HL-60 (cell line): ENCODE data around the gene HOXA13.

Experiments used
- DNase-seq, 2 experiments: peaks; one replicate each; pipeline ENCODE4 v3.0.0-alpha.2; 2010 to 2020; ENCODE audit warnings: low read depth in 1 of 2, low spot score in 1 of 2
- H3K27ac ChIP-seq: fragments of 250-450 bp; sonication (Bioruptor Pico); replicated peaks from 2 replicates; pipeline ENCODE4 v1.5.1; 2020; ENCODE audit warnings: mild to moderate bottlenecking, moderate library complexity
- H3K27me3 ChIP-seq: fragments of 250-450 bp; sonication (Bioruptor Pico); 2 replicates; pipeline ENCODE4 v1.5.1; 2021; ENCODE audit warnings: mild to moderate bottlenecking, moderate library complexity; ENCODE audit not compliant: insufficient read depth, poor library complexity, severe bottlenecking
- H3K4me3 ChIP-seq: replicated peaks from 2 replicates; pipeline ENCODE4 v1.5.1; 2011; ENCODE audit warnings: mild to moderate bottlenecking, control low read depth, low read length; ENCODE audit not compliant: insufficient read depth
- GABPA ChIP-seq: IDR thresholded peaks from 2 replicates; pipeline ENCODE4 v1.6.1; 2012; ENCODE audit warnings: low read depth
- POLR2AphosphoS5 ChIP-seq: IDR thresholded peaks from 2 replicates; pipeline ENCODE4 v1.6.1; 2012; ENCODE audit warnings: low read depth
- REST ChIP-seq: IDR thresholded peaks from 2 replicates; pipeline ENCODE4 v1.6.1; 2012; ENCODE audit warnings: low read depth; ENCODE audit not compliant: insufficient replicate concordance
- SPI1 ChIP-seq: IDR thresholded peaks from 2 replicates; pipeline ENCODE4 v1.6.1; 2012; ENCODE audit warnings: low read depth, mild to moderate bottlenecking, borderline replicate concordance
- TF ChIP-seq, protein P1 (sequence below): IDR thresholded peaks from one replicate; pipeline ENCODE4 v1.5.1; 2011; ENCODE audit warnings: low read length, control low read depth, inconsistent platforms; ENCODE audit not compliant: insufficient read depth

HOXA13 gene

GRCh38 chr7:27160546-27161213 lies 39.2 kb downstream of the HOXA13 start:
- Histone ChIP-seq H3K27me3 (peaks cover 53% of the 10 kb centered on the region), H3K4me3 (peak overlapping the region; percentile 74), H3K27ac (peak overlapping the region; percentile 53)
- TF ChIP-seq SPI1 (no peak), POLR2AphosphoS5 (no peak), GABPA (no peak), REST (no peak)
- TF ChIP-seq, protein P1, sequence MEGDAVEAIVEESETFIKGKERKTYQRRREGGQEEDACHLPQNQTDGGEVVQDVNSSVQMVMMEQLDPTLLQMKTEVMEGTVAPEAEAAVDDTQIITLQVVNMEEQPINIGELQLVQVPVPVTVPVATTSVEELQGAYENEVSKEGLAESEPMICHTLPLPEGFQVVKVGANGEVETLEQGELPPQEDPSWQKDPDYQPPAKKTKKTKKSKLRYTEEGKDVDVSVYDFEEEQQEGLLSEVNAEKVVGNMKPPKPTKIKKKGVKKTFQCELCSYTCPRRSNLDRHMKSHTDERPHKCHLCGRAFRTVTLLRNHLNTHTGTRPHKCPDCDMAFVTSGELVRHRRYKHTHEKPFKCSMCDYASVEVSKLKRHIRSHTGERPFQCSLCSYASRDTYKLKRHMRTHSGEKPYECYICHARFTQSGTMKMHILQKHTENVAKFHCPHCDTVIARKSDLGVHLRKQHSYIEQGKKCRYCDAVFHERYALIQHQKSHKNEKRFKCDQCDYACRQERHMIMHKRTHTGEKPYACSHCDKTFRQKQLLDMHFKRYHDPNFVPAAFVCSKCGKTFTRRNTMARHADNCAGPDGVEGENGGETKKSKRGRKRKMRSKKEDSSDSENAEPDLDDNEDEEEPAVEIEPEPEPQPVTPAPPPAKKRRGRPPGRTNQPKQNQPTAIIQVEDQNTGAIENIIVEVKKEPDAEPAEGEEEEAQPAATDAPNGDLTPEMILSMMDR, result peak; percentile 80
- DNase-seq, result peak; percentile 81 to 87

- peak overlapping the region; percentile 74 for H3K4me3 ChIP-seq
These were observed 39.7 kb downstream of the HOXA13 start for GRCh38 chr7:27160145-27160545.

DNA sequence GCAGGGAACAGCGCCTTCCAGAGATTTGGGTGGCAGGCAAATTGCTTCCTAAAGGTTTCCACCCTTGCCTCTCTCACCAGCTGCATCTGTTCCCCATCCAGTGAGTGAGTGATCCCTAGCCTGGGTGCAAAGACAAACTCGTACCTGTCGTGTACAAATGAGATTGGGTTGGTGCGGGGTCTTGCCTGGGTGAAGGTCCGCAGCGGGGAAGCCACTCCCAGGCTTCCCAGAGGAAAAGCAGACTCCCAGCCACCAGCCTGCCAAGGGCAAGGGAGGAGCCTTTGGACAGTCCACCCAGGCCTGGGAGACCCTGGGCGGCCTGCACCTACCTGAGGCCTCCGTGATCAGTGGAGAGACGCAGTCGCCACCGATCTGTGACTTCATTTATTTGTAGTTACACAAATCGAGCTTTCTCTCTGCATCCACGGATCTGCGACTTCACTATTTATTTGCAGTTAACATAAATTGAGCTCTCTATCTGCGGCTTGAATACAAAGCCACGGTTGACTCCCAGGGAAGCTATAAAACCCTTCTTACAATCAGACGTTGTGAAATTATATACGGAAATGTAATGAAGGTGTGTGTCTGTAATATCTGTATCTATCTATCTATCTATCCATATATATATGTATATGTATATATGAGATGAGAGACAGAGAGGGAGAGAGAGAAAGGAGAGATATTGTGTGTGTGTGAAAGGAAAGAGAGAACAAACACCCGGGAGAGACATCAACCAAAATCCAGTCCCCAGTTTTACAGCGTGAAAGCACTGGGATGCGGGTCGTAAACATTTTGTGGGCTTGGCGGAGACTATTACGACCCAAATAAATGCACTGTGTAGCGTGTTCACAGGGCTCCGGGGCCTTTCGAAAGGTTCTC lies 40.4 kb downstream of the HOXA13 start:
- no peak overlapping the region for H3K4me3 ChIP-seq
- H3K27me3 ChIP-seq, result peaks cover 53% of the 10 kb centered on the region
- no peak overlapping the region for H3K27ac ChIP-seq
- no peak for DNase-seq
- TF ChIP-seq, protein P1, result no peak
- TF ChIP-seq REST (no peak), POLR2AphosphoS5 (no peak), GABPA (no peak), SPI1 (no peak)

More at GRCh38 chr7:27160145-27160545, 39.7 kb downstream of the HOXA13 start:
- H3K27me3 ChIP-seq, result peaks cover 53% of the 10 kb centered on the region
- no peak overlapping the region for H3K27ac ChIP-seq
- no peak for DNase-seq
- TF ChIP-seq, protein P1, result no peak
- TF ChIP-seq SPI1 (no peak), POLR2AphosphoS5 (no peak)
